Liver (tissue), 9 donors: Measurements from ENCODE around the gene GIPC2. TPM values are rescaled to one million over a fixed set of nuclear protein-coding genes. Genes with fewer than 3 reads are reported as not detected.
"Not testable (repeated sequence)": the region's sequence is repeated elsewhere in the genome, so short reads cannot be mapped to it uniquely, and the experiment has no call there.

Source experiments
- DNase-seq: peaks from one replicate; pipeline ENCODE4 v3.0.0-alpha.2; 2017; ENCODE audit warnings: low spot score
- H3K27ac ChIP-seq, 2 donors: one replicate each; pipeline ENCODE4 v1.7.0; 2013; ENCODE audit warnings: inconsistent platforms in 2 of 2, low read length in 2 of 2, control low read depth in 1 of 2, low read depth in 1 of 2, mild to moderate bottlenecking in 1 of 2
- H3K27me3 ChIP-seq, 4 donors: one replicate each; pipeline versions ENCODE4 v1.6.1 to v1.7.0; 2013; ENCODE audit warnings: low read length in 3 of 4, inconsistent platforms in 1 of 4, mild to moderate bottlenecking in 1 of 4, moderate library complexity in 1 of 4; ENCODE audit not compliant: control insufficient read depth in 4 of 4, insufficient read depth in 4 of 4
- H3K36me3 ChIP-seq, 4 donors: one replicate each; pipeline versions ENCODE4 v1.6.1 to v1.7.0; 2013; ENCODE audit warnings: low read length in 3 of 4, mild to moderate bottlenecking in 3 of 4, low read depth in 1 of 4, moderate library complexity in 1 of 4; ENCODE audit not compliant: control insufficient read depth in 4 of 4, insufficient read depth in 3 of 4
- H3K4me1 ChIP-seq, 4 donors: one replicate each; pipeline versions ENCODE4 v1.6.1 to v1.7.0; 2013; ENCODE audit warnings: low read length in 3 of 4, mild to moderate bottlenecking in 3 of 4, moderate library complexity in 1 of 4; ENCODE audit not compliant: control insufficient read depth in 4 of 4, insufficient read depth in 4 of 4
- H3K4me3 ChIP-seq, 3 donors: one replicate each; pipeline versions ENCODE4 v1.6.1 to v1.7.0; 2013; ENCODE audit warnings: low read length in 3 of 3, control low read depth in 1 of 3, low read depth in 1 of 3, mild to moderate bottlenecking in 1 of 3
- H3K9ac ChIP-seq, 2 donors: one replicate each; pipeline ENCODE4 v1.7.0; 2013; ENCODE audit warnings: low read length in 2 of 2, mild to moderate bottlenecking in 2 of 2, moderate library complexity in 2 of 2, control low read depth in 1 of 2, low read depth in 1 of 2
- H3K9me3 ChIP-seq, 4 donors: one replicate each; pipeline versions ENCODE4 v1.6.1 to v1.7.0; 2013; ENCODE audit warnings: low read length in 3 of 4; ENCODE audit not compliant: control insufficient read depth in 4 of 4
- EGR1 ChIP-seq, 2 donors: IDR thresholded peaks; 2 replicates each; pipeline ENCODE4 v1.6.1; 2016 to 2018; ENCODE audit warnings: antibody characterized with exemption in 2 of 2, low read depth in 2 of 2
- GABPA ChIP-seq, 2 donors: IDR thresholded peaks in 1 of 2; conservative IDR thresholded peaks in 1 of 2; 2 replicates each; pipeline ENCODE4 v1.6.1; 2016; ENCODE audit warnings: antibody characterized with exemption in 2 of 2, mild to moderate bottlenecking in 1 of 2, moderate library complexity in 1 of 2
- HNF4A ChIP-seq, 2 donors: conservative IDR thresholded peaks; 2 replicates each; pipeline ENCODE4 v1.6.1; 2016; ENCODE audit warnings: antibody characterized with exemption in 2 of 2, mild to moderate bottlenecking in 2 of 2
- NR2F2 ChIP-seq: IDR thresholded peaks from 2 replicates; pipeline ENCODE4 v1.6.1; 2016; ENCODE audit warnings: antibody characterized with exemption
- RAD21 ChIP-seq, 2 donors: IDR thresholded peaks; 2 replicates each; pipeline ENCODE4 v1.6.1; 2016; ENCODE audit warnings: antibody characterized with exemption in 2 of 2, mild to moderate bottlenecking in 2 of 2
- RXRA ChIP-seq, 2 donors: IDR thresholded peaks; 2 replicates each; pipeline ENCODE4 v1.6.1; 2017 to 2018; ENCODE audit warnings: antibody characterized with exemption in 2 of 2, mild to moderate bottlenecking in 1 of 2
- TAF1 ChIP-seq: conservative IDR thresholded peaks from 2 replicates; pipeline ENCODE4 v1.6.1; 2016; ENCODE audit warnings: antibody characterized with exemption, mild to moderate bottlenecking
- WGBS: extraction: QIAGEN DNeasy Blood & Tissue Kit; methylation state at CpG from one replicate; pipeline ENCODE4 v1.1.7; 2013; 5-methylcytosine and 5-hydroxymethylcytosine counted together
- polyA plus RNA-seq, 2 donors: library from polyadenylated mRNA; stranded (reverse) in 1 of 2; unstranded in 1 of 2; fragments of 200-250 nt in 1 of 2; fragments of >200 nt in 1 of 2; fragmentation: Nextera tagmentation in 1 of 2; extraction: Ambion mirVana in 1 of 2; gene quantifications; one replicate each; pipeline versions ENCODE4 v1.2.1 to v1.2.3, GENCODE V29; 2013 to 2015
- total RNA-seq, 2 donors: library from RNA; depleted of rRNA; stranded (reverse); fragments of >200 nt; gene quantifications; one replicate each; pipeline ENCODE4 v1.2.3, GENCODE V29; 2014
- TF ChIP-seq, protein P1 (sequence below): IDR thresholded peaks from 2 replicates; pipeline ENCODE4 v1.6.1; 2016; ENCODE audit warnings: antibody characterized with exemption
- TF ChIP-seq, protein P2 (sequence below): IDR thresholded peaks from 2 replicates; pipeline ENCODE4 v1.6.1; 2016; ENCODE audit warnings: antibody characterized with exemption
- TF ChIP-seq, protein P3 (sequence below): IDR thresholded peaks from 2 replicates; pipeline ENCODE4 v1.6.1; 2016; ENCODE audit warnings: antibody characterized with exemption
- donor health status: healthy.
- donor health status: healthy.
- donor health status: healthy.
- donor health status: healthy.
- donor health status: healthy.

GIPC2 gene
- total and polyA plus RNA-seq, 4 donors = 3.7 to 10.9 (median 6.4) TPM

DNA sequence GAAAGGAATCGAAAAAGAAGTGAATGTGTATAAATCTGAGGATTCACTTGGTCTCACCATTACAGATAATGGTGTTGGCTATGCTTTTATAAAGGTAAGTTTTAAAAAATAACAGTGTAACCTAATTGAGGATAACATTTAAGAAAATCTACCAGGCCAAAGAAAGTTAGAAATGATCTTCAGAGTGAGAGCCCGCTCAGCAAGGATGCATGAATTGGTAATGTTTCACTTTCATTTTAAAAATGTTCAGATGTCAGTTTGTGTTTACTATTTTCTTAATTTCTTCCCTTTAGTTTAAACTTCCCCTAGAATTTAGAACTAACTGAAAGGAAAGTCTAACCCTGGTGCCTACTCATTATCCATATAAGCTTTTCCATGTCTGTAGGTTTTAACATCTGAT, 35.0 kb downstream of the GIPC2 start:
- Histone ChIP-seq H3K9me3 (no peaks in the 10 kb centered on the region), H3K27me3 (no peaks in the 10 kb centered on the region), H3K27ac (no peak overlapping the region), H3K36me3 (peaks cover 0 to 7% (median 0%) of the 10 kb centered on the region in 4 donors), H3K4me1 (peaks cover 0 to 17% (median 1%) of the 10 kb centered on the region in 4 donors), H3K4me3 (no peak overlapping the region), H3K9ac (no peak overlapping the region)
- WGBS = 80% methylated on average over 2 of the region's 2 CpGs
- no peak for TF ChIP-seq NR2F2
- TF ChIP-seq, protein P1, sequence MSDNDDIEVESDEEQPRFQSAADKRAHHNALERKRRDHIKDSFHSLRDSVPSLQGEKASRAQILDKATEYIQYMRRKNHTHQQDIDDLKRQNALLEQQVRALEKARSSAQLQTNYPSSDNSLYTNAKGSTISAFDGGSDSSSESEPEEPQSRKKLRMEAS = no peak
- no peak for TF ChIP-seq RXRA (IDR thresholded peaks at IDR 0.05)
- TF ChIP-seq, protein P2, sequence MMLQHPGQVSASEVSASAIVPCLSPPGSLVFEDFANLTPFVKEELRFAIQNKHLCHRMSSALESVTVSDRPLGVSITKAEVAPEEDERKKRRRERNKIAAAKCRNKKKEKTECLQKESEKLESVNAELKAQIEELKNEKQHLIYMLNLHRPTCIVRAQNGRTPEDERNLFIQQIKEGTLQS = no peak
- TF ChIP-seq EGR1 (IDR thresholded peaks at IDR 0.05; ENCODE audit: low read depth in 2 of 2) = no peak
- DNase-seq = no peak

DNA sequence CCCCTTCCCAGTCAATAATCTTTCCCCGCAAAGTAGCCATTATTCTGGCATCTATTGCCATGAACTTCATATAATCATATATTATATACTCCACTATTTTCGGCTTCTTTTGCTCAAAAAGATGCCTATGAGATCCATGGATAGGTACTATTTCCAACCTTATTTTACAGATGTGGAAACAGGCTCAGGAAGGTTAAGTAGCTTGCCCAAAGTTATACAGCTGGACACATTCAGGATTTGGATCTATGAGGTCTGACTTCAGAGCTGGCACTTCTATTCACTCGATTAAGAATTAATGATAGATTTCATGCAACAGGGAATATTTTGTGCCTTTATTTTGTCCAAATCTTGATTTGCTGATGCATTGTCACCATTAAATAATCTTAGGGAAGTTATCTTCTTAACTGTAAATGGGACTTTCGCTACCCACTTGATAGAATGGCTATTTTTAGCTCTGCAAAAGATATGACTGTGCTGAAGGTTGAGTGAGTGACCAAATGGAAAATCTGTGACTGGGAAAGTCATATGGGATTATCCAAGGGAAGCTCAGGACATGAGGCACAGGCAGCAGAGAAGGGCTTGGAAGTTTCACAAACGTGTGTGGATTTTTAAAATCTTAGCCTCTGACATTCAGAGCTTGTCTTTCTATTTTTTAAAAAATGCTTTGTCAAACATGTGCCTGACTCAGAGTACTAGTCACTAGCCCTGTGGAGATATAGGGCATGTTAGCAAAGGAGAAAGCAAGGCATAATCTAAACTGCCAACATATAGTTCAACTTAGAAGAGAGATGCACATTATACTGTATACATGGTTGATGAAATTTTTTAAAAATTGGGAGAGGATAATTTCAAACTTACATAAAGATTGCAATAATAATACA, 36.5 kb downstream of the GIPC2 start:
- H3K9ac ChIP-seq = no peak overlapping the region
- 87% methylated on average over 5 of the region's 5 CpGs for WGBS
- no peak overlapping the region for H3K27ac ChIP-seq
- no peak for TF ChIP-seq HNF4A (conservative IDR thresholded peaks at IDR 0.05)
- no peak for TF ChIP-seq RAD21 (IDR thresholded peaks at IDR 0.05)
- TF ChIP-seq TAF1 = no peak
- TF ChIP-seq, protein P3, sequence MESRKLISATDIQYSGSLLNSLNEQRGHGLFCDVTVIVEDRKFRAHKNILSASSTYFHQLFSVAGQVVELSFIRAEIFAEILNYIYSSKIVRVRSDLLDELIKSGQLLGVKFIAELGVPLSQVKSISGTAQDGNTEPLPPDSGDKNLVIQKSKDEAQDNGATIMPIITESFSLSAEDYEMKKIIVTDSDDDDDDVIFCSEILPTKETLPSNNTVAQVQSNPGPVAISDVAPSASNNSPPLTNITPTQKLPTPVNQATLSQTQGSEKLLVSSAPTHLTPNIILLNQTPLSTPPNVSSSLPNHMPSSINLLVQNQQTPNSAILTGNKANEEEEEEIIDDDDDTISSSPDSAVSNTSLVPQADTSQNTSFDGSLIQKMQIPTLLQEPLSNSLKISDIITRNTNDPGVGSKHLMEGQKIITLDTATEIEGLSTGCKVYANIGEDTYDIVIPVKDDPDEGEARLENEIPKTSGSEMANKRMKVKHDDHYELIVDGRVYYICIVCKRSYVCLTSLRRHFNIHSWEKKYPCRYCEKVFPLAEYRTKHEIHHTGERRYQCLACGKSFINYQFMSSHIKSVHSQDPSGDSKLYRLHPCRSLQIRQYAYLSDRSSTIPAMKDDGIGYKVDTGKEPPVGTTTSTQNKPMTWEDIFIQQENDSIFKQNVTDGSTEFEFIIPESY = no peak
- TF ChIP-seq GABPA (IDR thresholded peaks at IDR 0.05 in 1 of 2, conservative IDR thresholded peaks at IDR 0.05 in 1 of 2) = no peak
- H3K36me3 ChIP-seq = peaks cover 0 to 7% (median 0%) of the 10 kb centered on the region in 4 donors
- no peak overlapping the region for H3K4me3 ChIP-seq
- no peaks in the 10 kb centered on the region for H3K9me3 ChIP-seq
- peaks cover 0 to 17% (median 1%) of the 10 kb centered on the region in 4 donors for H3K4me1 ChIP-seq
- DNase-seq = no peak
- no peaks in the 10 kb centered on the region for H3K27me3 ChIP-seq

DNA sequence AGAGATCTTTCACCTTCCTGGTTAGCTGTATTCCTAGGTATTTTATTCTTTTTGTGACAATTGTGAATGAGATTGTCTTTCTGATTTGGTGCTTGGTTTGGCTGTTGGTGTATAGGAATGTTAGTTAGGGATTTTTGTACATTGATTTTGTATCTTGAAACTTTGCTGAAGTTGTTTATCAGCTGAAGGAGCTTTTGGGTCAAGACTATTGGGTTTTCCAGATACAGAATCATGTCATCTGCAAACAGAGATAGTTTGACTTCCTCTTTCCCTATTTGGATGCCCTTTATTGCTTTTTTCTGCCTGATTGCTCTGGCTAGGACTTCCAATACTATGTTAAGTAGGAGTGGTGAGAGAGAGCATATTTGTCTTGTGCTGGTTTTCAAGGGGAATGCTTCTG, 38.9 kb downstream of the GIPC2 start:
- not testable (repeated sequence) for H3K9me3 ChIP-seq, H3K36me3 ChIP-seq, DNase-seq

More for the DNA sequence above, 38.9 kb downstream of the GIPC2 start:
- not testable (repeated sequence) for H3K27ac ChIP-seq, H3K9ac ChIP-seq, H3K27me3 ChIP-seq, H3K4me3 ChIP-seq
- H3K4me1 ChIP-seq = peaks cover 0 to 12% (median 2%) of the 10 kb centered on the region in 4 donors
